Stimulated activated naive CD8-positive, alpha-beta T cell treated with anti-CD3 and anti-CD28 coated beads, Interleukin-15, amount 100 ng/mL, for 72 hours (primary cell): ENCODE data around the gene RACGAP1.
"Not testable (repeated sequence)": the region's sequence is repeated elsewhere in the genome, so short reads cannot be mapped to it uniquely, and the experiment has no call there.

Experiments used
- ATAC-seq: fragments of 150-1000 bp; cut with Tn5 transposase; 2 replicates; pipeline ENCODE4 v1.10.0; 2021; ENCODE audit warnings: mild to moderate bottlenecking, moderate library complexity
- DNase-seq, 2 donors: peaks; one replicate each; pipeline ENCODE4 v3.0.0; 2021 to 2022
- H3K27ac Mint-ChIP-seq, 2 donors: one replicate each; pipeline ENCODE4 v1.8.0; 2022; ENCODE audit warnings: mild to moderate bottlenecking in 2 of 2, mixed read lengths in 2 of 2, moderate library complexity in 2 of 2
- H3K27me3 Mint-ChIP-seq: one replicate; pipeline ENCODE4 v1.8.0; 2022; ENCODE audit warnings: mixed read lengths
- H3K4me1 Mint-ChIP-seq: one replicate; pipeline ENCODE4 v1.8.0; 2022; ENCODE audit warnings: mild to moderate bottlenecking, mixed read lengths
- H3K4me3 Mint-ChIP-seq, 2 donors: one replicate each; pipeline ENCODE4 v1.8.0; 2022; ENCODE audit warnings: mild to moderate bottlenecking in 2 of 2, mixed read lengths in 2 of 2, moderate library complexity in 1 of 2
- H3K9me3 Mint-ChIP-seq, 2 donors: one replicate each; pipeline ENCODE4 v1.8.0; 2022; ENCODE audit warnings: mixed read lengths in 2 of 2

RACGAP1 gene

GRCh38 chr12:50019524-50019923, 5.8 kb downstream of the RACGAP1 start:
- H3K27me3 Mint-ChIP-seq: no peaks in the 10 kb centered on the region
- DNase-seq (no peak), ATAC-seq (no peak)
- no peaks in the 10 kb centered on the region for H3K9me3 Mint-ChIP-seq
- H3K27ac Mint-ChIP-seq: no peak overlapping the region
- H3K4me3 Mint-ChIP-seq: no peak overlapping the region
- H3K4me1 Mint-ChIP-seq: peaks cover 30% of the 10 kb centered on the region

DNA sequence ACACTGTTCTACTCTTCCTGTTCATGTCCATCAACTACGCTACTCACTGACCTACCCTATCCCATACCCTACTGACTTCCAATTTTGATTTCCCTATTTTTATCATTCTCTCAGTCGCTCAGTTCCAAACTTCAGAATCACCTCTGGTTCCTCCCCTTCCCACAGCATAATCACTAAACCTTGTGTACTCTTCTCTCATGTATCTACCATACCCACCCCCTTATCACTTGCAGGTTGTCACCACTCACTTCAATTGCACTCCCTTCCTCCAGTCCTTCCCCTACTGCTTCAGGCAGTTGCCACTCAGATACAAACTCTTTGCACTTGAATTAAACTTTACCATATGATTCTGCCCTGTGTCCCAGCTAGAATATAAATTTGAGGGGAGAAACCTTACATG, 6.3 kb downstream of the RACGAP1 start:
- no peaks in the 10 kb centered on the region for H3K9me3 Mint-ChIP-seq
- DNase-seq: no peak
- H3K4me1 Mint-ChIP-seq: peaks cover 30% of the 10 kb centered on the region
- H3K27me3 Mint-ChIP-seq: no peaks in the 10 kb centered on the region
- no peak for ATAC-seq
- no peak overlapping the region for H3K27ac Mint-ChIP-seq
- H3K4me3 Mint-ChIP-seq: no peak overlapping the region

DNA sequence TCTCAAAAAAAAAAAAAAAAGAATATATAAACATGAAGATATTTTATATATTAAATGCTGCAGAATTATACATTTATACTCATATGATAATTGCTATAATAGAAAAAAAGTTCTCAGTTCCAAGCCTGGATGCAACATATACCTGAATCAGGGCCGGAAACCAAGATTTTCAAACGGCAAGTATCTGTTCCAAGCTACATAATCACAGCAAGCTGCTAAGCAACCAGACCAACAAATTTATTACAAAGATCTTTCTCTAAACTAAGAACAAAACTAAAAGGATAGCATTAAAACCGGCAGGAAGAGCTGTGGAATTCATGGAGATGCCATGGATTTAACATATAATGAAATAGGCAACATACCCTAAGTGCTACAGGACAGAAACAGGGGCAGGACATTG, 7.1 kb downstream of the RACGAP1 start:
- Mint-ChIP-seq H3K9me3 (no peaks in the 10 kb centered on the region), H3K27me3 (no peaks in the 10 kb centered on the region), H3K4me3 (no peak overlapping the region), H3K4me1 (peaks cover 21% of the 10 kb centered on the region), H3K27ac (no peak overlapping the region)
- no peak for DNase-seq
- no peak for ATAC-seq

GRCh38 chr12:50017641-50018040, 7.7 kb downstream of the RACGAP1 start:
- Mint-ChIP-seq H3K27me3 (no peaks in the 10 kb centered on the region), H3K27ac (no peak overlapping the region), H3K9me3 (no peaks in the 10 kb centered on the region), H3K4me1 (peaks cover 16% of the 10 kb centered on the region), H3K4me3 (no peak overlapping the region)
- ATAC-seq (no peak), DNase-seq (no peak)

DNA sequence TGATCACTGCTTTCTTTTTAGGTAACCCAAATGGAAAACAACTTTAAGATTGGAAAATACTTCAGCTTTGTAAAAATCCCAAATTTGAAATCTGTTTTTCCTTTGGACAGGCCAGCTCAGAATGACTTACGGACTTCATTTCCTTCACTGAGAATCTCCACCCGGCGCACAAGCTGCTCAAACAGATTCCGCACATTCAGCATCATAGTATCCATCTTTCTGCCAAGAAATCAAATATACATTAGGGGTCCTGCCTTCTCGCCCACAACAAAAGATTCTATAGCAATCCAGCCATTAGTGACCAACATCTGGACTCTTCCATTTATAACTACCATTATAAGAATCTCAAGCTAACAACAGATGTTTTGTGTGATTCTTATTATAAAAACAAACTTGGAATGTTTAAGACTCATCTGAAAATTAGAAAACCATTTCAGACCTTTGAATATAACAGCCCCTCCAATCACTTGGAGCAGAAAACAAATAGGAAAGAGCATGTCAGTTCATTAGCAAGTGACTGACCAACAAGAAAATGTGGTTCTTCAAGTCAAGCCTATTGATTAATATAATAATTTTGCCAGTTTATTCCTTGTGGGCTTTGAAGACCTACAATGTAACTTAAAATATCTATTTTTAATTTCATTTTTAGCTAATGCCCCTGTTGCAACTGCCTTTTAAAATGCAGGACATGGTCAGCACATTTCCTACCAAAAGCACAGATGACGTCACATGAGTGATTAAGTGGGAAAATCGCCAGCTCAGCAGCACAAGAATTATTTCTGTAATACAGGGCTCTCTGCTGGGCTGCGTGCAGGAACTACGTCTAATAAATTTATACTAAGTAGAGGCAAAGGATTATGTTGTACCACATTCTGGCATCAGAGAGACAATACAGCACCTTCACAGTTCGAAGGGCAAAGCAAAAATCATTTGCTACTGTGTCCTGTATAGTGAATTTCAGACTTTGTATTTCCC, 8.5 kb downstream of the RACGAP1 start:
- H3K4me3 Mint-ChIP-seq: no peak overlapping the region
- H3K9me3 Mint-ChIP-seq: no peaks in the 10 kb centered on the region

GRCh38 chr12:50014342-50014741, 11.0 kb downstream of the RACGAP1 start:
- Mint-ChIP-seq H3K9me3 (no peaks in the 10 kb centered on the region), H3K27me3 (no peaks in the 10 kb centered on the region), H3K27ac (no peak overlapping the region), H3K4me1 (peaks cover 12% of the 10 kb centered on the region), H3K4me3 (no peak overlapping the region)
- no peak for DNase-seq
- ATAC-seq: no peak

More for the DNA sequence above, 8.5 kb downstream of the RACGAP1 start:
- DNase-seq: no peak
- H3K27ac Mint-ChIP-seq: no peak overlapping the region
- no peak for ATAC-seq
- H3K4me1 Mint-ChIP-seq: peaks cover 12% of the 10 kb centered on the region
- no peaks in the 10 kb centered on the region for H3K27me3 Mint-ChIP-seq

DNA sequence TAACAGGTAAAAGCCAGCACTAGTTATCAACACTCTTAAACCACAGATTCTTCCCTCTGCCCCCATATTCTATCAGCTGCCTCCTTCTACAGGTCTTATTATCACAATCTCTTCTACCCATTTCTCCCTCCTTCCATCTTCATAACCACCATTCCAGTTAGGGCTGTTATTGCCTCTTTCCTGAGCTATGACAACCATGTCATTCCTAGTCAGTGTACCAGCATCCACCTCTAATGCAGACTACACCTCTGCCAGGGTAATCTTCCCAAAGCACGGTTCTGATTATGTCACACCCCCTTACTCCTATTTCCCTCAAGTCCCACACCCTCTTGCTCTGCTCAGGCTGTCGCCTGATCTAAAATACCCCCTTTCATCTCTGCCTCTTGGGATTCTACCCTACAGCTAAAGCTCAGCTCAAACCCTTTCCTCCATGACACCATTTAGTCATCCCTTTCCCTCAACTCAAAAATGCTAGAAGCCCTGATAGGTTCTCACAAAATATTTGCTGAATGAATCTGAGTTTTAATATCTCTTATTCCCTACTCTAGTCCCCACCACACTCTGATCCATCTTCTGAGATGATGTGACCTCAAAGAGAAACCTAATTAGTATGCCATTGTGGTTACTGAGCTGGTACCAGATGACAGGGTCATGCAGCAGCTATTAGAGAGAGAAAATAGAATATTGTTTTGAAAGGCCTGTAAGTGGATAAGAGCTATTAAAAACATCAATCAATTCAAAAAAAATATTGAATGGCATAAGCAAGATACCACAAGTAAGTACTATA, 11.7 kb downstream of the RACGAP1 start:
- ATAC-seq: peak; percentile 77
- Mint-ChIP-seq H3K9me3 (no peaks in the 10 kb centered on the region), H3K4me1 (peaks cover 7% of the 10 kb centered on the region), H3K27ac (no peak overlapping the region), H3K27me3 (no peaks in the 10 kb centered on the region), H3K4me3 (no peak overlapping the region)
- no peak for DNase-seq

GRCh38 chr12:50006754-50007442, 18.4 kb downstream of the RACGAP1 start:
- ATAC-seq (no peak), DNase-seq (no peak)
- Mint-ChIP-seq H3K4me1 (no peaks in the 10 kb centered on the region), H3K27me3 (no peaks in the 10 kb centered on the region), H3K27ac (peak overlapping the region in 1 of 2 donors; percentile 9), H3K9me3 (no peaks in the 10 kb centered on the region), H3K4me3 (no peak overlapping the region)

DNA sequence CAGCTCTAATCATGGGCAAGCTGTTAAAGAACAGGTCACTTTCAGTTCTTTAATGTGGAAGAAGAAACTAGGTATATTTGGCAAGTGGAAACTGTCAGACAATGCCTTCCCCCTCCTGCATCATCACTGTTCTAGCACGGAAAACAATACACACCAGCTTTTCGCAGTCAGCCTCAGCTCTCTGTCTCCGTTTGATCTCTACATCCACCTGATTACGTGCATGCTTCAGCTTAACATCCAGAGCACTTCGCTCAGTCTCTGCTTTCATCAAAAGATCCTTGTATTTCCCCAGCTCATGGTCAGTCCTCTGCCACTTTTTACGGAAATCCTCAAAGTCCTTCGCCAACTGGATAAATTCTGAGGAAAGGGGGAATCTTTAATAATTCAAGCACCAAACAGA, 19.0 kb downstream of the RACGAP1 start:
- DNase-seq: no peak
- no peaks in the 10 kb centered on the region for H3K9me3 Mint-ChIP-seq
- no peaks in the 10 kb centered on the region for H3K4me1 Mint-ChIP-seq
- H3K4me3 Mint-ChIP-seq: no peak overlapping the region
- H3K27ac Mint-ChIP-seq: no peak overlapping the region
- no peaks in the 10 kb centered on the region for H3K27me3 Mint-ChIP-seq
- ATAC-seq: no peak

DNA sequence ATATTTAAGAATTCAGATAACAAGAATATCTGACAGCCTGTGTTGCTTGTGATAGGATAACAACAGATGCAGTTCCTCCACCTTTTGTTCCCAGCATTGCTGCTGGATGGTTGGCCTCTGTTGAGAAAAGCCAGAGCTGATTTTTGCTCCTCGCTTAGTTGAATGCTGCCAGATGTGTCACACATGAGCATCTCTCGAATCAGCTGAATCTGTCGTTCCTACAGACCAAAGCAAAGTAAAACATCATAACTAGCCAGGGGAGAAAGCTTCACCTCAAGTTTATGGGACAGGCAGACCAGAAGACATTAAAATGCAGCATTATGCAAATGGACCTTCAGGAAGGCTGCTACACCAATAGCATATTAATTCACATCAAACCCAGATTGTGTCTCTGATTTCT, 20.1 kb downstream of the RACGAP1 start:
- H3K27ac Mint-ChIP-seq: no peak overlapping the region
- H3K9me3 Mint-ChIP-seq: no peaks in the 10 kb centered on the region
- no peaks in the 10 kb centered on the region for H3K4me1 Mint-ChIP-seq
- ATAC-seq (no peak), DNase-seq (no peak)
- H3K4me3 Mint-ChIP-seq: no peak overlapping the region
- no peaks in the 10 kb centered on the region for H3K27me3 Mint-ChIP-seq

DNA sequence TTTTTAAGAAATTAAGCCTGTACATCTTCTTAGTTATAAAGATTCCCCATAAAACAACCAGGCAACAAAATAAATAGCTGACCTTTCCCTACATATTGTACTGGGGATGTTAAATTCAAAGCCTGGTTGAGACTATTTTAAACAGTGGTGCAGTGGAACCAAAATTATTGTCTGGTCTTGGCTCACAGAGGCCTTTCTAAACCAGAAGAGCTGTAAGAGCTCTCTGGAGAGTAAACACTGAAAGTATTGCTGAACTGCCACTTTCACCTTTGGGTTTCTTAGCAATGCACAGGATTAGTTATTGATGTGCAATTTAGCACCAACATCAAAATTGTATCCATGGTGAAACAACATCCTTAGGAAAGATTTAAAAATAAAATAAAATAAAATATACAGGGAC, 20.6 kb downstream of the RACGAP1 start:
- DNase-seq (no peak), ATAC-seq (no peak)
- Mint-ChIP-seq H3K27ac (no peak overlapping the region), H3K4me3 (no peak overlapping the region), H3K27me3 (no peaks in the 10 kb centered on the region), H3K9me3 (no peaks in the 10 kb centered on the region), H3K4me1 (no peaks in the 10 kb centered on the region)

- no peak for DNase-seq
- no peak overlapping the region for H3K27ac Mint-ChIP-seq
- no peak overlapping the region for H3K4me3 Mint-ChIP-seq
These were observed 21.7 kb downstream of the RACGAP1 start for GRCh38 chr12:50003595-50003994.

DNA sequence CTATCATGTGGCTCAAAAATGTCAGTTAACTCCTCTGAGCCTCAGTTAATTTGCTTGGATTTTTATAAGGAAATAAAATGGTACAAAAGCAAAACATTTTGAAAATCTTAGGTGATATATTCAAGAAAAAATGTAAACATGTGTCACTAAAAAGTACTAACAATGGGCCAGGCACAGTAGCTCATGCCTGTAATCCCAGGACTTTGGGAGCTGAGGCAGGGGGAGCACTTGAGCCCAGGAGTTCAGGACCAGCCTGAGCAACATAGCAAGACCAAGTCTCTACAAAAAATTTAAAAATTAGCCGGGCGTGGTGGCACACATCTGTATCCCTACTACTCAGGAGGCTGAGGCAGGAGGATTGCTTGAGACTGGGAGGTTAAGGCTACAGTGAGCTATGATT, 26.8 kb downstream of the RACGAP1 start:
- Mint-ChIP-seq H3K4me1 (no peaks in the 10 kb centered on the region), H3K4me3 (no peak overlapping the region), H3K9me3 (no peaks in the 10 kb centered on the region), H3K27me3 (no peaks in the 10 kb centered on the region), H3K27ac (no peak overlapping the region)
- ATAC-seq (no peak), DNase-seq (no peak)

More at GRCh38 chr12:50003595-50003994, 21.7 kb downstream of the RACGAP1 start:
- H3K27me3 Mint-ChIP-seq: no peaks in the 10 kb centered on the region
- no peaks in the 10 kb centered on the region for H3K9me3 Mint-ChIP-seq
- no peak for ATAC-seq
- H3K4me1 Mint-ChIP-seq: no peaks in the 10 kb centered on the region

GRCh38 chr12:49990273-49990672, 35.0 kb downstream of the RACGAP1 start:
- no peaks in the 10 kb centered on the region for H3K27me3 Mint-ChIP-seq
- no peak overlapping the region for H3K27ac Mint-ChIP-seq
- peaks cover 10% of the 10 kb centered on the region for H3K4me1 Mint-ChIP-seq
- DNase-seq: no peak
- H3K9me3 Mint-ChIP-seq: no peaks in the 10 kb centered on the region
- ATAC-seq: no peak
- H3K4me3 Mint-ChIP-seq: no peak overlapping the region

DNA sequence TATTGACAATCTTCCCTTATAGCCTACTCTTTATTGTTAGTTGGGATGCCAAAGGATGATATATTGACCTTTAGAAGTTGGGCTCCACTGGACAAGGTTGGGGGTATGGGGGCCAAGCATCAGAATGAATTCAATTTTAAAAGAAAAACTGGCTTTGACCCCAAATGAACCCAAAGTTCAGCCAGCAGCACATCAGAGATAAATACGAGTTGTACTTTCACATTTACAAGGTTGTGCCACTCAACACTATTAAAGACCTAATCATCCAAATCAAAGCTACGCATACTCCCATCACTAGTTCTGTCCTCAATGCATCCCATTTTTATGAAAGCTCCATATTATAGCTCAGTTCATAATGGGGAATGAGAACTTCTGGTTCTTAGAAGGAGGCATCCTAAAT, 35.9 kb downstream of the RACGAP1 start:
- not testable (repeated sequence) for H3K4me3 Mint-ChIP-seq

More for the DNA sequence above, 35.9 kb downstream of the RACGAP1 start:
- not testable (repeated sequence) for ATAC-seq, H3K4me1 Mint-ChIP-seq, H3K9me3 Mint-ChIP-seq, H3K27ac Mint-ChIP-seq, H3K27me3 Mint-ChIP-seq, DNase-seq
